HL-60 (cell line): ENCODE data around the gene KANK4.

Source experiments
- GABPA ChIP-seq: IDR thresholded peaks from 2 replicates; pipeline ENCODE4 v1.6.1; 2012; ENCODE audit warnings: low read depth
- POLR2AphosphoS5 ChIP-seq: IDR thresholded peaks from 2 replicates; pipeline ENCODE4 v1.6.1; 2012; ENCODE audit warnings: low read depth
- SPI1 ChIP-seq: IDR thresholded peaks from 2 replicates; pipeline ENCODE4 v1.6.1; 2012; ENCODE audit warnings: low read depth, mild to moderate bottlenecking, borderline replicate concordance
- TF ChIP-seq, protein P1 (sequence below): IDR thresholded peaks from one replicate; pipeline ENCODE4 v1.5.1; 2011; ENCODE audit warnings: low read length, control low read depth, inconsistent platforms; ENCODE audit not compliant: insufficient read depth

DNA sequence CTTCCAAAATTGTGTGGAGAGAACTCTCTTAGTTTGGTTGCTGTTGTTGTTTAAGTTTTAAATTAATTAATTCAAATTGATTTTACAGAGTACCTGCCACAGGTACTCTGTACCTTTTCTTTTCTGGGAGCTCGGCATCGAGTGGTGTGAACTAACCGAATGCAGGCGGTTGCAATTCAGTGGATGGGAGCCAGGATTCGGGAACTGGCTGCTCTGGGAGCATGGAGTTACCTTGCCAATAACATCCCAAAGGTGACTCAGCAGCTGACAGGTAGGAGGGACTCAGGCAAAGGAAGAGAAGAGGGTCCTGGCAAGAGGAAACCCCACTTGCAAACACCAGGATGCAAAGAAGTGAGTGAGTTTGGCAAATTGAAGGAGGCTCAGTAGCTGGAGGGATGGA, 24.7 kb upstream of the KANK4 start:
- no peak for TF ChIP-seq GABPA
- TF ChIP-seq, protein P1, sequence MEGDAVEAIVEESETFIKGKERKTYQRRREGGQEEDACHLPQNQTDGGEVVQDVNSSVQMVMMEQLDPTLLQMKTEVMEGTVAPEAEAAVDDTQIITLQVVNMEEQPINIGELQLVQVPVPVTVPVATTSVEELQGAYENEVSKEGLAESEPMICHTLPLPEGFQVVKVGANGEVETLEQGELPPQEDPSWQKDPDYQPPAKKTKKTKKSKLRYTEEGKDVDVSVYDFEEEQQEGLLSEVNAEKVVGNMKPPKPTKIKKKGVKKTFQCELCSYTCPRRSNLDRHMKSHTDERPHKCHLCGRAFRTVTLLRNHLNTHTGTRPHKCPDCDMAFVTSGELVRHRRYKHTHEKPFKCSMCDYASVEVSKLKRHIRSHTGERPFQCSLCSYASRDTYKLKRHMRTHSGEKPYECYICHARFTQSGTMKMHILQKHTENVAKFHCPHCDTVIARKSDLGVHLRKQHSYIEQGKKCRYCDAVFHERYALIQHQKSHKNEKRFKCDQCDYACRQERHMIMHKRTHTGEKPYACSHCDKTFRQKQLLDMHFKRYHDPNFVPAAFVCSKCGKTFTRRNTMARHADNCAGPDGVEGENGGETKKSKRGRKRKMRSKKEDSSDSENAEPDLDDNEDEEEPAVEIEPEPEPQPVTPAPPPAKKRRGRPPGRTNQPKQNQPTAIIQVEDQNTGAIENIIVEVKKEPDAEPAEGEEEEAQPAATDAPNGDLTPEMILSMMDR, result no peak
- TF ChIP-seq POLR2AphosphoS5, result no peak
- TF ChIP-seq SPI1, result no peak
